ENCODE data around the gene SHTN1.

Gene SHTN1

GRCh38 chr10:116993610-116994009 lies 11.4 kb downstream of the SHTN1 start:
- no peak for TF ChIP-seq BACH2 (CRISPR knock-in tag; IDR thresholded peaks at IDR 0.05; ENCODE audit: borderline replicate concordance)
- ATAC-seq = no peak

- ATAC-seq = no peak
- TF ChIP-seq ZNF8 (CRISPR knock-in tag; IDR thresholded peaks at IDR 0.05) (no peak), ESRRG (CRISPR knock-in tag; IDR thresholded peaks at IDR 0.05) (no peak), TSHZ2 (CRISPR knock-in tag; IDR thresholded peaks at IDR 0.05) (no peak), ISL1 (CRISPR knock-in tag; IDR thresholded peaks at IDR 0.05) (no peak)
Observed at GRCh38 chr10:116992183-116992582, 12.8 kb downstream of the SHTN1 start.

- no peak for ATAC-seq
- TF ChIP-seq ESRRG (CRISPR knock-in tag; IDR thresholded peaks at IDR 0.05) = no peak
- no peak for TF ChIP-seq ZNF565 (CRISPR knock-in tag; conservative IDR thresholded peaks at IDR 0.05; ENCODE audit: low read depth)
- TF ChIP-seq ISL1 (CRISPR knock-in tag; IDR thresholded peaks at IDR 0.05) = no peak
- TF ChIP-seq POU6F1 (CRISPR knock-in tag; IDR thresholded peaks at IDR 0.05; ENCODE audit: borderline replicate concordance, low read depth) = no peak
- TF ChIP-seq ARNTL (CRISPR knock-in tag; IDR thresholded peaks at IDR 0.05; ENCODE audit: borderline replicate concordance, low read depth) = no peak
- TF ChIP-seq ZFP30 (CRISPR knock-in tag; IDR thresholded peaks at IDR 0.05) = no peak
- TF ChIP-seq ZNF70 (CRISPR knock-in tag; IDR thresholded peaks at IDR 0.05) = no peak
- no peak for TF ChIP-seq CREB5 (CRISPR knock-in tag; IDR thresholded peaks at IDR 0.05; ENCODE audit: low read depth)
- TF ChIP-seq SNAI2 (CRISPR knock-in tag; IDR thresholded peaks at IDR 0.05) = no peak
- no peak for TF ChIP-seq ZC3H10 (CRISPR knock-in tag; IDR thresholded peaks at IDR 0.05)
- no peak for TF ChIP-seq ZFP3 (CRISPR knock-in tag; IDR thresholded peaks at IDR 0.05)
- TF ChIP-seq TOX (CRISPR knock-in tag; IDR thresholded peaks at IDR 0.05; ENCODE audit: borderline replicate concordance) = no peak
- no peak for TF ChIP-seq RARB (CRISPR knock-in tag; IDR thresholded peaks at IDR 0.05)
- TF ChIP-seq GLIS3 (CRISPR knock-in tag; IDR thresholded peaks at IDR 0.05) = no peak
Observed at GRCh38 chr10:116990276-116990800, 14.6 kb downstream of the SHTN1 start.

- no peak for ATAC-seq
- TF ChIP-seq ZFP30 (CRISPR knock-in tag; IDR thresholded peaks at IDR 0.05) (no peak), SNAI2 (CRISPR knock-in tag; IDR thresholded peaks at IDR 0.05) (no peak), ZNF565 (CRISPR knock-in tag; conservative IDR thresholded peaks at IDR 0.05; ENCODE audit: low read depth) (no peak), ISL1 (CRISPR knock-in tag; IDR thresholded peaks at IDR 0.05) (no peak)
Observed at GRCh38 chr10:116989439-116989838, 15.5 kb downstream of the SHTN1 start.

GRCh38 chr10:116988311-116988710 lies 16.7 kb downstream of the SHTN1 start:
- ATAC-seq = no peak
- no peak for TF ChIP-seq ESRRG (CRISPR knock-in tag; IDR thresholded peaks at IDR 0.05)
- TF ChIP-seq RARB (CRISPR knock-in tag; IDR thresholded peaks at IDR 0.05) = no peak
- TF ChIP-seq ZNF8 (CRISPR knock-in tag; IDR thresholded peaks at IDR 0.05) = no peak
- TF ChIP-seq ZFP3 (CRISPR knock-in tag; IDR thresholded peaks at IDR 0.05) = no peak
- no peak for TF ChIP-seq CSDC2 (CRISPR knock-in tag; IDR thresholded peaks at IDR 0.05)
- TF ChIP-seq ZFP30 (CRISPR knock-in tag; IDR thresholded peaks at IDR 0.05) = no peak
- no peak for TF ChIP-seq ARNTL (CRISPR knock-in tag; IDR thresholded peaks at IDR 0.05; ENCODE audit: borderline replicate concordance, low read depth)
- TF ChIP-seq SNAI2 (CRISPR knock-in tag; IDR thresholded peaks at IDR 0.05) = no peak
- no peak for TF ChIP-seq TCF4 (CRISPR knock-in tag; IDR thresholded peaks at IDR 0.05; ENCODE audit: borderline replicate concordance)
- TF ChIP-seq GLIS3 (CRISPR knock-in tag; IDR thresholded peaks at IDR 0.05) = no peak
- no peak for TF ChIP-seq ISL1 (CRISPR knock-in tag; IDR thresholded peaks at IDR 0.05)
- TF ChIP-seq TSHZ2 (CRISPR knock-in tag; IDR thresholded peaks at IDR 0.05) = no peak
- TF ChIP-seq PATZ1 (CRISPR knock-in tag; IDR thresholded peaks at IDR 0.05; ENCODE audit: borderline replicate concordance) = no peak
- no peak for TF ChIP-seq ZC3H10 (CRISPR knock-in tag; IDR thresholded peaks at IDR 0.05)
- TF ChIP-seq OSR1 (CRISPR knock-in tag; IDR thresholded peaks at IDR 0.05) = no peak
- no peak for TF ChIP-seq TOX (CRISPR knock-in tag; IDR thresholded peaks at IDR 0.05; ENCODE audit: borderline replicate concordance)
- no peak for TF ChIP-seq PPARA (CRISPR knock-in tag; IDR thresholded peaks at IDR 0.05; ENCODE audit: borderline replicate concordance)

Measured in SK-N-SH treated with all-trans-retinoic acid at 6 μM for 48 hours (cell line).